K562 (cell line): ENCODE measurements around the gene AJM1. TPM values are rescaled to one million over a fixed set of nuclear protein-coding genes. Genes with fewer than 3 reads are reported as not detected.
"Not testable (repeated sequence)": the region's sequence is repeated elsewhere in the genome, so short reads cannot be mapped to it uniquely, and the experiment has no call there.

Experiments
- ATAC-seq: fragments of 200-7000 bp; cut with Tn5 transposase; 3 replicates; pipeline ENCODE4 v1.9.1; 2020; ENCODE audit warnings: moderate library complexity
- BruUV-seq: library from RNA; stranded (reverse); fragments of 400-500 nt; replicated peaks from 2 replicates; lab custom pipeline; 2021; lab: Mats Ljungman, UMichigan
- CTCF ChIA-PET: fragments of 300-600 bp; formaldehyde crosslinking; extraction: SDS; loops from one replicate; lab custom pipeline; 2021; ENCODE audit warnings: low intra/inter-chr PET ratio; lab: Yijun Ruan, JAX
- POLR2A ChIA-PET: fragments of 300-600, 350-650 bp; sonication (Branson Sonifier 250); formaldehyde crosslinking; extraction: SDS; loops from one replicate; lab custom pipeline; 2021; ENCODE audit warnings: antibody characterized with exemption, inconsistent platforms; lab: Yijun Ruan, JAX
- DNase-seq, 4 experiments: peaks; one replicate each; pipeline versions ENCODE4 v3.0.0 to v3.0.0-alpha.2; 2011 to 2018; ENCODE audit warnings: low spot score in 3 of 4, mixed read lengths in 3 of 4; ENCODE audit errors: extremely low read depth in 1 of 4
- FAIRE-seq: peaks from 2 replicates; lab custom pipeline; 2011; peaks lifted over from hg19 to GRCh38; lab: Jason Lieb, UNC
- H2AFZ ChIP-seq: 2 replicates; pipeline ENCODE4 v1.6.0; 2011; ENCODE audit warnings: low read depth, low read length, control low read depth, inconsistent platforms
- H3K27ac ChIP-seq: fragments of 200-600 bp; 3 replicates; pipeline ENCODE4 v1.8.0; 2011; ENCODE audit warnings: low read depth, mild to moderate bottlenecking, control low read depth, inconsistent platforms, low read length, moderate library complexity, mixed read lengths; ENCODE audit errors: extremely low read depth
- H3K27me3 ChIP-seq, 2 experiments: fragments of 300-600 bp in 1 of 2; 2 replicates in 1 of 2; 3 replicates in 1 of 2; pipeline versions ENCODE4 v1.6.0 to v1.8.0; 2011; ENCODE audit warnings: inconsistent platforms in 2 of 2, low read length in 2 of 2, mild to moderate bottlenecking in 1 of 2, mixed read lengths in 1 of 2, moderate library complexity in 1 of 2; ENCODE audit not compliant: control insufficient read depth in 2 of 2, insufficient read depth in 2 of 2
- H3K36me3 ChIP-seq: fragments of 300-600 bp; 3 replicates; pipeline ENCODE4 v1.8.0; 2011; ENCODE audit warnings: mild to moderate bottlenecking, low read length, inconsistent platforms; ENCODE audit not compliant: control insufficient read depth, insufficient read depth
- H3K4me1 ChIP-seq, 2 experiments: fragments of 200-600 bp in 1 of 2; replicated peaks in 1 of 2; 2 replicates in 1 of 2; 3 replicates in 1 of 2; pipeline versions ENCODE4 v1.5.1 to v1.8.0; 2011; ENCODE audit warnings: inconsistent platforms in 2 of 2, low read length in 2 of 2, mild to moderate bottlenecking in 1 of 2, mixed read lengths in 1 of 2, moderate library complexity in 1 of 2; ENCODE audit not compliant: control insufficient read depth in 2 of 2, insufficient read depth in 2 of 2
- H3K4me2 ChIP-seq: 2 replicates; pipeline ENCODE4 v1.6.1; 2011; ENCODE audit warnings: low read length, control low read depth, inconsistent platforms, mixed read lengths; ENCODE audit not compliant: insufficient read depth
- H3K4me3 ChIP-seq: fragments of 200-600 bp; sonication (generic), shearing (Covaris generic); 2 replicates; pipeline ENCODE4 v1.5.1; 2016; ENCODE audit warnings: control low read depth, inconsistent platforms
- H3K79me2 ChIP-seq: fragments of 200-600 bp; 3 replicates; pipeline ENCODE4 v1.8.0; 2011; ENCODE audit warnings: low read length, inconsistent platforms; ENCODE audit not compliant: control insufficient read depth, insufficient read depth
- H3K9ac ChIP-seq, 2 experiments: 2 replicates each; pipeline versions ENCODE4 v1.6.0 to v1.6.1; 2011; ENCODE audit warnings: low read depth in 2 of 2, low read length in 2 of 2, control low read depth in 1 of 2, inconsistent platforms in 1 of 2, mild to moderate bottlenecking in 1 of 2, mixed read lengths in 1 of 2; ENCODE audit not compliant: insufficient read depth in 1 of 2
- H3K9me1 ChIP-seq: one replicate; pipeline ENCODE4 v1.6.0; 2011; ENCODE audit warnings: inconsistent platforms, mild to moderate bottlenecking, low read length, moderate library complexity; ENCODE audit not compliant: control insufficient read depth, insufficient read depth
- H3K9me3 ChIP-seq: replicated peaks from 2 replicates; pipeline ENCODE4 v1.5.1; 2011; ENCODE audit warnings: low read depth, low read length, inconsistent platforms; ENCODE audit not compliant: control insufficient read depth, insufficient read depth
- H4K20me1 ChIP-seq: replicated peaks from 2 replicates; pipeline ENCODE4 v1.6.1; 2011; ENCODE audit warnings: low read length, inconsistent platforms, mixed read lengths; ENCODE audit not compliant: control insufficient read depth, insufficient read depth
- ATF6 ChIP-seq: sonication (generic); formaldehyde crosslinking; IDR thresholded peaks from 2 replicates; pipeline ENCODE4 v1.4.0; 2020; ENCODE audit warnings: mild to moderate bottlenecking, missing genetic modification reagents
- CEBPB ChIP-seq: fragments of 450-650 bp; IDR thresholded peaks from 2 replicates; pipeline ENCODE4 v1.6.1; 2016; ENCODE audit warnings: missing genetic modification characterization, missing compliant biosample characterization
- CREB3L1 ChIP-seq: fragments of 450-650 bp; IDR thresholded peaks from 2 replicates; pipeline ENCODE4 v1.6.1; 2014; ENCODE audit warnings: low read depth, mild to moderate bottlenecking, moderate library complexity, borderline replicate concordance
- ELK1 ChIP-seq: sonication (generic); formaldehyde crosslinking; IDR thresholded peaks from 2 replicates; pipeline ENCODE4 v1.8.1; 2022; ENCODE audit warnings: missing genetic modification reagents
- ETS2 ChIP-seq: IDR thresholded peaks from 2 replicates; pipeline ENCODE4 v1.6.1; 2016; ENCODE audit warnings: borderline replicate concordance, missing genetic modification characterization, mild to moderate bottlenecking, moderate library complexity, missing compliant biosample characterization; ENCODE audit not compliant: poor library complexity, severe bottlenecking
- HDAC1 ChIP-seq, 2 experiments: fragments of 450-650 bp; IDR thresholded peaks; 2 replicates each; pipeline ENCODE4 v1.6.1; 2016 to 2017; ENCODE audit warnings: inconsistent platforms in 1 of 2, mild to moderate bottlenecking in 1 of 2, moderate library complexity in 1 of 2
- KDM5B ChIP-seq: fragments of 200-600 bp; sonication (generic); IDR thresholded peaks from 2 replicates; pipeline ENCODE4 v1.6.1; 2012; ENCODE audit warnings: low read depth, mild to moderate bottlenecking, moderate library complexity, low read length, control low read depth, inconsistent platforms; ENCODE audit not compliant: insufficient replicate concordance
- RBM15 ChIP-seq: fragments of 200-400 bp; formaldehyde crosslinking; IDR thresholded peaks from 2 replicates; pipeline ENCODE4 v1.6.1; 2018; ENCODE audit warnings: mild to moderate bottlenecking, low read length, moderate library complexity; ENCODE audit not compliant: insufficient read depth
- WGBS: fragments of 100-300 bp; shearing (Covaris generic); methylation state at CpG from one replicate; pipeline ENCODE4 v1.1.6; 2016; ENCODE audit warnings: low coverage, mixed read lengths; ENCODE audit not compliant: insufficient coverage; ENCODE audit errors: missing lambda C conversion rate; 5-methylcytosine and 5-hydroxymethylcytosine counted together
- in situ Hi-C: fragments of 300-500 bp; cut with MboI; formaldehyde crosslinking; loops from 4 replicates; pipeline ENCODE4 v1.15.0; 2018; ENCODE audit warnings: inconsistent platforms, mixed read lengths
- intact Hi-C: fragments of 100-400 bp; cut with micrococcal nuclease; formaldehyde crosslinking; loops from 2 replicates; pipeline ENCODE4 v1.14.2; 2022
- polyA plus RNA-seq, 8 experiments: library from polyadenylated mRNA; depleted of rRNA in 4 of 8; stranded (reverse) in 5 of 8; unstranded in 3 of 8; fragments of >200 nt; fragmentation: Nextera tagmentation in 2 of 8; fragmentation: Illumina TruSeq in 1 of 8; extraction: Ambion mirVana in 2 of 8; extraction: Trizol in 1 of 8; gene quantifications; 2 replicates each; pipeline versions ENCODE4 v1.2.1 to v1.2.3, GENCODE V29; 2011 to 2014; ENCODE audit warnings: inconsistent platforms in 1 of 8, missing spikeins in 1 of 8
- total RNA-seq, 7 experiments: library from RNA; depleted of rRNA in 6 of 7; stranded (reverse); fragments of >200 nt in 6 of 7; fragmentation: Illumina TruSeq in 2 of 7; extraction: Trizol in 2 of 7; gene quantifications; 2 replicates each; pipeline versions ENCODE4 v1.2.1 to v1.2.3, GENCODE V29; 2011 to 2021; ENCODE audit warnings: low replicate concordance in 1 of 7

AJM1 gene
- total and polyA plus RNA-seq, 9 of the 15 experiments (the other 6 are each of a cell fraction or from before 2014, with no cell fraction given), result 0.01 to 3.7 (median 0.65) TPM; not detected in 1

GRCh38 chr9:136869611-136870010 is 27.3 kb downstream of the AJM1 start:
- ATAC-seq, H3K27me3 ChIP-seq, BruUV-seq, H3K9ac ChIP-seq, H4K20me1 ChIP-seq, H2AFZ ChIP-seq, H3K9me1 ChIP-seq, CTCF ChIA-PET, FAIRE-seq, intact Hi-C loops, H3K27ac ChIP-seq, H3K4me3 ChIP-seq, DNase-seq, in situ Hi-C loops, H3K36me3 ChIP-seq, H3K4me2 ChIP-seq, H3K9me3 ChIP-seq: not testable (repeated sequence)
- WGBS, result 44% methylated on average over 1 of the region's 2 CpGs
- Histone ChIP-seq H3K4me1 (peaks cover 5 to 21% of the 10 kb centered on the region in 2 experiments; a peak in 3 of 5 replicates), H3K79me2 (peaks cover 33% of the 10 kb centered on the region)
- POLR2A ChIA-PET, result interaction anchor here (0.6 to 1.6 kb wide), 5 partner anchors 15 to 392 kb away, joined by 3 to 8 read pairs (median 4); partner anchors contain the start of gene PAXX

- no peaks in the 10 kb centered on the region for H4K20me1 ChIP-seq
- DNase-seq (peak; percentile 40 to 78 (median 60)), FAIRE-seq (peak; percentile 79), ATAC-seq (peak; percentile 91)
- peak overlapping the region; percentile 41 for H2AFZ ChIP-seq
- no peaks in the 10 kb centered on the region for H3K79me2 ChIP-seq
- H3K4me3 ChIP-seq, result no peak overlapping the region
- H3K27ac ChIP-seq, result no peak overlapping the region
- no peaks in the 10 kb centered on the region for H3K9me3 ChIP-seq
- 9% methylated on average over 6 of the region's 6 CpGs for WGBS
- no peaks in the 10 kb centered on the region for H3K27me3 ChIP-seq
- intact Hi-C loops, result no loop called here
- H3K36me3 ChIP-seq, result no peaks in the 10 kb centered on the region
- no peaks in the 10 kb centered on the region for H3K9me1 ChIP-seq
- CTCF ChIA-PET, result no interaction called here
- H3K4me2 ChIP-seq, result peak overlapping the region; percentile 47; the same call in 1 of the 2 replicates
- no peak overlapping the region for H3K9ac ChIP-seq
- no TSS peak for BruUV-seq
- in situ Hi-C loops, result no loop called here
- POLR2A ChIA-PET, result interaction anchor here (0.6 to 1.6 kb wide), 9 partner anchors 9 to 724 kb away, joined by 3 to 11 read pairs (median 4); partner anchors contain the start of genes EDF1 and TRAF2
- H3K4me1 ChIP-seq, result peaks cover 5 to 9% of the 10 kb centered on the region in 2 experiments; a peak in 4 of 5 replicates
- no peak for TF ChIP-seq ETS2
- no peak for TF ChIP-seq ELK1 (CRISPR knock-in tag)
- TF ChIP-seq CEBPB (tag), result peak; percentile 96
- no peak for TF ChIP-seq CREB3L1
- TF ChIP-seq RBM15, result no peak
- no peak for TF ChIP-seq KDM5B
- TF ChIP-seq HDAC1 (IDR thresholded peaks at IDR 0.05), result peak in 1 of 2 experiments; percentile 81; a peak in 2 of 4 replicates
- no peak for TF ChIP-seq ATF6 (CRISPR knock-in tag)
Measured at GRCh38 chr9:136875155-136875554, 32.9 kb downstream of the AJM1 start.
